ENCODE data around the gene P3R3URF. TPM values are rescaled to one million over a fixed set of nuclear protein-coding genes. Genes with fewer than 3 reads are reported as not detected.
A peak's percentile ranks its signal among the peaks of the same experiment; 100 is the strongest.
"Not testable (repeated sequence)": the region's sequence is repeated elsewhere in the genome, so short reads cannot be mapped to it uniquely, and the experiment has no call there.

The P3R3URF gene
- total RNA-seq: not detected

DNA sequence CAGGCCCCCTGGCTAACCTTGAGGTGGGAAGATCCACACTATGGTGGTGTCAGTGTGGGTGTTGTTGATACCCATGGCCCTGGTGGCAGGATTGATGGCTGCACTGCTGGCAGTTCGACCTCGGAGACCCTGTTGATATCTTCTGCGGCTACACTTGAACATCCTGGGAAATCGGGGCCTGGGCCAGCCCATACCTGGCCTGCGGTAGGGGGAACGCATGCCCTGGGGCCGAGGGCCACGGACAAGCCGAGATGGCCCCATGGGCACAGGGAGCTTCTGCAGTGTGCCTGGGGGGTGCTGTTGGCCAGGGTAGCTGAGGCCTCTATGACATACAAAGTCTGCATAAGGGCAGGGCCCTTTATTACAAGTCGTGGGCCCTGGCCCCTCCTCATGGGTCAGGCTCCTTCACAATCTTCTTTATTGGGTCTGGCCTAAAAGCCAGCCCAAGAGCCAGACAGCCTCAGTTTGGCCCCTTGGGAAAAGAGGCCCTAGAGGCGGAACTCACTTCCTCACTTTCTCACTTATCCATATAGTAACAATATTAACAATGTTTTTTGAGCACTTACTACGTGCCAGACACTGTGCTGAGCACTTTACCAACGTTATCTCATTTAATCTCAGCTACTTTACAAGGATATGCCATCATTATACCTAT, at the start of gene P3R3URF:
Gene P3R3URF, minus strand, starts transcription at position 278 of the 655 bp plus-strand sequence. Its CDS starts 17 bp downstream, at position 261.
- FAIRE-seq: no peak
- DNase-seq (ENCODE audit: low spot score in 2 of 2): no peak

DNA sequence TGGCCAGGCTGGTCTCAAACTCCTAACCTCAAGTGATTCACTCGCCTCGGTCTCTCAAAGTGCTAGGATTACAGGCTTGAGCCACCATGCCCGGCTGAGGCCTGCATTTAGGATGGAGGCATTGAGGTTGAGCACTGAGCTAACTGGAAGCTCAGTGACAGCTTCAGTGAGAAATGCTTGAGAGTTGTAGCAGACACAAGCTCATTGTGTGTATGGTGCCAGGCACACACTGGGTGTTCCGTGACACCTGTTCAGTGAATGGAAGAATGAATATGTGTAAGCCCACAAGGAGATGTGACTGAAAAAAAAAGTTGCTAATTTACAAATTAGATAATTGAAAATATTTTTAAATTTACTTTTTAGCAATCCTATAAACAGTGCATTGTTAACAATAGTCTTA, 48.7 kb upstream of the P3R3URF start:
- no peak for DNase-seq (ENCODE audit: low spot score in 2 of 2)
- FAIRE-seq: no peak

DNA sequence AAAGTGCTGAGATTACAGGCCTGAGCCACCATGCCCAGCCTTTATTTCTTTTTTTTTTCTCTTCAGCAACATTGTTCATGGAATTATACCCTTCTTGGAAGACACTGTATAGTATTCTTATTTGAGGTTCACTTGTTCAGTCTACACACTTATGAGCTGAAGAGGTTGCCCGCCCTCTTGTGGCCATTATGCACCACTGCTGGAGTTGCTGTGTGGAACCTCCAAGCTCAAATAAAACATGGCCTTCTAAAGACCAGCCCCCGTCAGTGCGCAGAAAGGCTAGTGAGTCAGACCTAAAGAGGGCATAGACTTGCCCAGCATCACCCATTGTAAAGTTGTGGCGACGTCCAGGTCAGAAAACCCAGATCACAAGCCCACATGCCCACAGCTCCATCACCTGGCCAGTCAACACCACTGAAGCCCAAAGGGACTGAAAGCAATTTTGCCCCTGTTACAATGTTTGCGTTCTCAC, 47.2 kb upstream of the P3R3URF start:
- FAIRE-seq (no peak), DNase-seq (ENCODE audit: low spot score in 2 of 2) (peak; percentile 39 to 49)

DNA sequence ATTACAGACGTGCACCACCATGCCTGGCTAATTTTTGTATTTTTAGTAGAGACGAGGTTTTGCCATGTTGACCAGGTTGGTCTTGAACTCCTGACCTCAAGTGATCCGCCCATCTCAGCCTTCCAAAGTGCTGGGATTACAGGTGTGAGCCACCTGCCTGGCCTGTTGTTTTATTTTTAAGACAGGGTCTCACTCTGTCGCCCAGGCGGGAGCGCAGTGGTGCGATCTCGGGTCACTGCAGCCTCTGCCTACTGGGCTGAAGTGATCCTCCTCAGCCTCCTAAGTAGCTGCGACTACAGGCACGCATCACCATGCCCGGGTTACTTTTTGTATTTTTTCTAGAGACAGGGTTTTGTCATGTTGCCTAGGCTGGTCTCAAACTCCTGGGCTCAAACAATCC, 46.8 kb upstream of the P3R3URF start:
- FAIRE-seq; DNase-seq (ENCODE audit: low spot score in 2 of 2): not testable (repeated sequence)

DNA sequence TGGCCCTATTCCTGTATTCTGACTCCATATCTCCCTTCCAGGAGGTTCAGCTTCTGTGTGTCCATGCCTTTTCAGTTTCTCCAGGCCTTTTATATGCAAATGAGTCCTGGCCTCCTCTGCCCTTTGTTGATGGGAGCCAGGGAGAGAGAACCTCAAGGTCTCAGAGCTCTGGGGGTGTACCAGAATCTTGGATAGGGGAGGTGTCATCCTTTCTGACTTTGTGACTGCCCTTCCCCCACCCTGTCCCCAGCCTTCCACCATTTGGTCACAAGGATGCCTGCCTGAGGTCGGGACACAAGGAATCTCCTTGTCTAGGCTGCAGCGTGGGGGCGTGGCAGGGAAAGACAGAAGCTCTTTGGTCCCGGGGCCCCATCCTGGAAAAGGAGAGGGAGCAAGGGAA, 45.5 kb upstream of the P3R3URF start:
- DNase-seq (ENCODE audit: low spot score in 2 of 2) (peak in 1 of 2 donors; percentile 39), FAIRE-seq (no peak)

DNA sequence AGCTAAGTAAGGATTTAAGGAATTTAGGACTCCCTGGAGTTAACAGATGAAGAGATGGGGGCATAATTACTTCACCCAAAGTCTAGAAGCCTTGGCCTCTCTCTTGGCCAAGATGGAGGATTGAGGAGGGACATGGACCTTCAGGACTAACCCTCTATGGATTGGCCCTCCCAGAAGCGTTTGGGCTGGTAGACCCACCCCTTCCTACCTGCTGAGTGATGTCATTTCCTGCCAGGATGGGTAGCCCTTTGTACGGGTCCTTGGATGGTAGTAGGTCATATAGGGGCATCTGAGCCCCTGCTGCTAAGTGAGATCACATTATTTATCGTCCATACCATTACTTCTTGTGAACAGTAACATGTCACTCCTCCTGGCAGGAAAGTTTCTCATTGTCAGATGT, 44.5 kb upstream of the P3R3URF start:
- no peak for DNase-seq (ENCODE audit: low spot score in 2 of 2)
- FAIRE-seq: no peak

DNA sequence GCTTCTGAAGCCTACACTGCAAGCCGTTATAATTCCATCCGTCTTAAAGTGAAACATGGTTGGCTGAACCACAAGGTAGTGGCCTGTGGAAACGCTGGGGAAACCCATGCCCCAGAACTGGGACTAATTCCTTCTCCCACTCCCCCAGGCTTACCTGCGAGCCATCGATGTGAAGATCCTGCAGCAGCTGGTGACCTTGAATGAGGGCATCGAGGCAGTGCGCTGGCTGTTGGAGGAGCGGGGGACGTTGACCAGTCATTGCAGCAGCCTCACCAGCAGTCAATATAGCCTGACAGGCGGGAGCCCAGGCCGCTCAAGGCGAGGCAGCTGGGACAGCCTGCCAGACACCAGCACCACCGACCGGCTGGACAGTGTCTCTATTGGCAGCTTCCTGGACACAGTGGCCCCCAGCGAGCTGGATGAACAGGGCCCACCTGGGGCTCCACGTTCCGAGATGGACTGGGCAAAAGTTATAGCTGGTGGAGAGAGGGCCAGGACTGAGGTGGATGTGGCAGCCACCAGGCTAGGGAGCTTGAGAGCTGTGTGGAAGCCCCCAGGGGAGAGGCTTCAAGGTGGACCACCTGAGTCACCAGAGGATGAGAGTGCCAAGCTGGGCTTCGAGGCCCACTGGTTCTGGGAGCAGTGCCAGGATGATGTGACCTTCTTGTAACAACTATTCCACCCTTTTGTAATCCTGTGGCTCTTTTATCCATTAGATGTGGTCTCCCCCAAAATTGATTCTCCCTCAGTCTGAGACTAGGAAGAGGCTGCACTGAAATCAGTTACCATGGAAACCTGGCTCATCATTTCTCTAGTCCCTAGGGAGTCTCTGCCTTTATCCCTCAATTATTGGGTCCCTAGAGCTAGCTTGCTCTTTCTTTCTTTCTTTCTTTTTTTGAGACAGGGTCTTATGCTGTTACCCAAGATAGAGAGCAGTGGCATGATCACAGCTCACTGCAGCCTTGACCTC, 43.5 kb upstream of the P3R3URF start:
- DNase-seq (ENCODE audit: low spot score in 2 of 2) (no peak), FAIRE-seq (no peak)

DNA sequence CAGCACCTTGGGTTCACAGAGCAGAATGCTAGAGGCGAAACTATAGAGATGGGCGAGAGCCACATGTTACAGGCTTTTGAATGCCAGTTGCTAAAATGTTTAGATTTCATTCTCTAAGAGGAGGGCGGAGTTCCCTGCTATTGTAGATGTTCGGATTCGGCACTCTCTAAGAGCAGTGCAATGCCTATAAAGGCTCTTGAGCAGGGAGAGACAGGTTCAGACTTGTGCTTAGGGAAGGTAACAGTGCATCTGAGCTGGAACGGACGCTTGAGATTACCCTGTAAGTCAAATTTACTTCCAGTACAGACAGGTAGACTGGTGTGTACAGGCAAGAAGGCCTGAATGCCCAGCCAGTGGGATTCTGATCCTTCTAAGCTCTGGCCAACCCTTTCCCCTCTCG, 42.2 kb upstream of the P3R3URF start:
- FAIRE-seq (no peak), DNase-seq (ENCODE audit: low spot score in 2 of 2) (no peak)

DNA sequence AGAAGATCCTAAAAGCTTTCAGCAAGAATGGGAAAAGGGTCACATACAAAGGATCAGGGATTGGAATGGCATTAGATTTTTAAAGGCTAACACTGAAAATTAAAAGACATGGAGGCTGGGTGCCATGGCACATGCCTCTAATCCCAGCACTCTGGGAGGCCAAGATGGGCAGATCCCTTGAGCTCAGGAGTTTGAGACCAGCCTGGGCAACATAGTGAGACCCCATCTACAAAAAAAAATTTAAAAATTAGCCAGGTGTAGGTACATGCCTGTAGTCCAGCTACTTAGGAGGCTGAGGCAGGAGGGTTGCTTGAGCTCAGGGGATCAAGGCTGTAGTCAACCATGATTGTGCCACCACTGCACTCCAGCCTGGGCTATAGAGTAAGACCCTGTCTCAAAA, 39.2 kb upstream of the P3R3URF start:
- FAIRE-seq (no peak), DNase-seq (ENCODE audit: low spot score in 2 of 2) (no peak)

DNA sequence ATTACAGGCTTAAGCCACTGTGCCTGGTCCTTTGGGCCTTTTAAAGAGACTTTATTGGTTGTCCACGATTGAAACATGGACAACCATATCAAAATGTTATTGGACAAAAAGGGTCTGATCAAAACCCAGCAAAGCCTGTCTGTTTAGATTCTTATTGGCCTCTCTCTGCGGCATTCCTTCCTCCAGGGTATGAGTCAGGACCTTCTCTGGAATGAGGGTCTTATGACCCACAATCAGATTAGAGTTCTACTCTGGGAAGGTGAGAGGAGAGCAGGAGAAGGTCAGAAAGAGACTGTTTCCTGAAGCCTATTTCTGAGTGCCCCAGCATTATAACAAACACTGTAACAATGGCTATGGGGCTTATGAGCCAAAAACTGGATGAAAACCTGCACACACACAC, 34.8 kb upstream of the P3R3URF start:
- FAIRE-seq: no peak
- DNase-seq (ENCODE audit: low spot score in 2 of 2): no peak

DNA sequence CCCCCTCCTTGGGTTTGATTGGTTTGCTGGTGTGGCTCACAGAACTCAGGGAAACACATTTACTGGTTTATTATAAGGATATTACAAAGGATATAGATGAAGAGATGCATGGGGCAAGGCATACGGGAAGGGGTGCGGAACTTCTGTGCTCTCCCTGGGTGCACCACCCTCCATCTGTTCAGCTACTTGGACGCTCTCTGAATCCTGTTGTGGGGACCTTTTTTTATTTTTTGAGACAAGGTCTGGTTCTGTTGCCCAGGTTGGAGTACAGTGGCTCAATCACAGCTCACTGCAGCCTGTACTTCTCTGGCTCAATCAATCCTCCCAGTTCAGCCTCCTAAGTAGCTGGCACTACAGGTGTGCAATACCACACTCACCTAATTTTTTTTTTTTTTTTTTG, 34.3 kb upstream of the P3R3URF start:
- DNase-seq (ENCODE audit: low spot score in 2 of 2) (no peak), FAIRE-seq (no peak)

DNA sequence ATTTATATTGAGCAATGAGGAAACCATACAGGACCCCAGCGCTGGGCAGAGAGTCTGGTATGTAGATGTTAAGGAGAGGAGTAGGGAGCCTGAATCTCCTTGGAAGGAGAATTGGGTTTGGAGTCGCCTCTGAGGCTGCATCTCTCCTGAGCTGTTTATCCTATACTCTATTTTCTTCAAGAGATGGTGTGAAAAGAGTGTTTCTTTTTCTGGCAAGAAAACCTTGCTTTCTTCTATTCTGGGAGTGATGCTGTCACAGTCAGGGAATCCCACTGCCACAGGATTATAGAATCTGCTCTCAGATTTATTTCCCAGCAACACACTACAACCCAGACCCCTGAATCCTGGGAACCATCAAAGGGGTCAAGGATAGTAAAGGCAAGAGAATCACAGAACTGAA, 30.1 kb upstream of the P3R3URF start:
- DNase-seq (ENCODE audit: low spot score in 2 of 2) (peak in 1 of 2 donors; percentile 5), FAIRE-seq (no peak)

DNA sequence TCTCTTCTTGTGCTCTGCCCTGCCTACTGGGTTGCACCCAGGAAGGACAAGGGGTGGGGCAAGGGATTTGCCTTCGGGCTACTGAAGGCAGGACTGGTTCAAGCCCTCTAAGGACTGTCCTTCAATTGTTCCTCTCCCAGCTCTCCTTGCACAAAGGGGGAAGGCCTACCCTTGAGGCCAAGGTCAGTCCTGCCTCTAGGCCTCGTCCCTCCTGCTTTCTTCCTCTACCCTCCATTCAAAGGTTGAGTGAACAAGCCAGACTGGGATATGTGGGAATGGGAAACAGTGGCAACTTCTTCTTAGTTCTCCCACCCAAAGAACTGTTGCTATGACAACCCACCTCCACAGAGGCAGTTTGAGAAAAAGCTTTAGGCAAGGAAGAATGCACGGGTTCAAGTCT, 29.5 kb upstream of the P3R3URF start:
- DNase-seq (ENCODE audit: low spot score in 2 of 2) (peak in 1 of 2 donors; percentile 7), FAIRE-seq (no peak)

DNA sequence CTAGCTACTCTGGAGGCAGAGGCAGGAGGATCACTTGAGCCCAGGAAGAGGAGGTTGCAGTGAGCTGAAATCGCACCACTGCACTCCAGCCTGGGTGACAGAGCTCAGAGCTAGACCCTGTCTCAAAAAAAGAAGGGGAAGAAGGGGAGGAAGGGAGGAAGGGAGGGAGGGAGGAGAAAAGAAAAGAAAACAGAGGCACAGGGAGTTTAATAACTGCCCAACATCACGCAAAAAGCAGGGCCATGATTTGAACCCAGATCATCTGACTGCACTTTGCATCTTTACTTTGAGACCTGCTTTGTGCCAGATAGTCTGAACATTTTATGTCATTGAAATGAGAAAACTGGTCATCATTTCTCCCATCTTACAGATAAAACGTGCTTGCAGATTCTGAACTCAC, 28.9 kb upstream of the P3R3URF start:
- DNase-seq (ENCODE audit: low spot score in 2 of 2) (no peak), FAIRE-seq (no peak)

DNA sequence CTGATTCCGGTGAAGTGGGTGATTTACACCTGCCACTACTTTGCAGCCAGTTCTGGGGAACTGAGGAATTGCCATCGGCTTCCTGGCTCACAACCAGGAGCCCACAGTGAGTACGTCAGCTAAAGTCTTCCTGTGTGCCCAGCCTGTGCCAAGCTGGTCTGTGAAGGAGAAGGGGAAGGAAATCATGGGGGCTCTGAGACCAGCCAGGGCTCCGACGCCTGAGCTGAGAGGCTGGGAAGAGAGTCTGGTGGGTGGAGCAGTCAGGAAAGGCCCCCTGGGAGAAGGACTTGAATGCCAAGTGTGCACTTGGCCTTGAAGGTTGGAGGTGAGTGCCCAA, 28.1 kb upstream of the P3R3URF start:
- DNase-seq (ENCODE audit: low spot score in 2 of 2): no peak
- no peak for FAIRE-seq

DNA sequence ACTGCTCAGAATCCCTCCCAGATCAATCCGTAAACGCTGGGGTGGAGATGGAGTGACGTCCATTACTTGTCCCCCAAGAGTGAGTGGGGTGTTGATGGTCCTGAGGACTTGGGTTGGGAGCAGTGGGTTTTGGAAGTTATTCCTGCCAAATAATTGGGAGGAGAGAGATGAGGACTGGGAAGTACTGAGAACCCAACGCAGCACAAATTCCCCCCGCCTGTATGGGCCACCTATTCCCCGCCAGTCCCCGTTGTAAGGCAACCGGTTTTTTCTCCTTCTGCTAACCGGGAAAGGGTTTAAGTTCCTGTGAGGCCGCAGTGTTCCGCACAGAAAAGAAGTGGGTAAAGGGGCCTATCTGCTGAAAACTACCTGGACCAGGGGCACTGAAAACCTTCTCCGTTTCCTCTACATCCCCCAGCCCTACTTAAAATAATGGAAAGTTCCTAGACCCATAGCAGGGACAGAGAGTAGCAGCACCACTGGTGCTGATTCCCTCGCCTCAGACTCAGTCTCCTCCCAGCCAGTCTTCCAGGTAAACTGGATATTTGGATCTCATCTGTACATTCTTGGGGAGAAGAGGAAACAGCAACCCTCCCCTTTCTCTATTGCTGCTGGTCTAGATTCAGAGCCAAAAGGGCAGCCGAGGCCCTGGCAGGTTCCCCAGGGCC, 27.6 kb upstream of the P3R3URF start:
- DNase-seq (ENCODE audit: low spot score in 2 of 2) (peak in 1 of 2 donors; percentile 46), FAIRE-seq (no peak)

DNA sequence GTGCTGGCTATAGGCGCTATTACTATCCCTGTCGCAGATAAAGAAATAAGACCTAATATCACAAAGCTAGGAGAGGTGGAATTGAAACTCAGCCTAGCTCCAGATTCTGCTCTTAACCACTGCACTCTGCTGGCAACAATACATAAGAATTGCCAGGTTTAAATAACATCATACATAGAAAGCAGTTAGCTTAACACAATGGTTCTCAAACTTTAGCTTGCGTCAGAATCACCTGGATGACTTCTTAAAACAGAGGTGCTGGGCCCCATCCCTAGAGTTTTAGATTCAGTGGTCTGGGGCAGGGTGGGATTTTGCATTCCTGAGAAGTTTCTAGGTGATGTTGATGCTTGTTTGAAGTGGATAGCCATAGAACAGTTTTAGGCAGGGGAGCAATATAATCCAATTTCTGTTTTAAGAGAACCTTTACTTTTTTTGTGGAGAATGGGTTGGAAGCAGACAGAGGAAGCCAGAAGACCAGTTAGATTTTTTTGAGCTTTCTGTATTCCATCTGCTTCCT, 23.0 kb upstream of the P3R3URF start:
- FAIRE-seq (no peak), DNase-seq (ENCODE audit: low spot score in 2 of 2) (no peak)

DNA sequence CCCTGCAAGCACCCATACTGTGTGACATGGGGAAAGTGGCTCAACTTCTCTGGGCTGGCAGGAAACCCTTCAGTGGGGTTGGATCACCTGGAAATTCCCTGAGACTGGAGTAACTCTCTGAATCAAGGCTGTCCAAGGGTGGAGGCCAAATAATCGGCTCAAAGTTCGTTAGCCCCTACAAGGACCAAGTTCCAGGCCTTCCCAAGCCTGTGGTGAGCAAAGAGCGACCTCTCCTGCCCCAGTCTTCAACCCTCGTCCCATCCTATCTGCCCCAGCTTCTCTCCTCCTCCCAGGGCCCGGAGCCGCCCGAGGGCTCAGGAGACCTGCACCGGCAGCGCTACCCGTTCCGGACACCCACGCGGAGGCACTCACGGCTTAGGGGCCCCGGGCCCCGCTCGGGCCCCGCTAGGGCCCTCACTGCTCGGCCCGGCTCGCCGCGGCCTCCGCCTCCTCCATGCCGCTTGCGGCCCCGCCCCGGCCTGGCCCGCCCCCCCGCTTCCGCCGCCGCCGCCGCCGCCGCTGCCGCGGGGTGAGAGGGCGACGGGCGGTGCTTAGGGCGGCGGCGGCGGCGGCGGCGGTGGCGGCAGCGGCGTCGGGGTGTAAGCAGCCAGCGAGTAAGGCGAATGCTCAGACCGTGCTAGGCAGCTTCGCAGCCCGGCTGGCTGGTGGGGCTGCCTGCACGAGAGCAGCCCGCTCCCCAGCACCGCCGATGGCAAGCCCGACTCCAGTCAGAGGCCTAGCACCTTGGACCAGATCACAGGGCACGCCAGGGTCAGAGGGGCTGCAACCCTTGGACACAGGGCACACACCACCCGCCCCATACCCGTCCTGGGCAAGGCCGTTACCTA, 21.9 kb upstream of the P3R3URF start, which contains the start of gene POMGNT1:
Gene POMGNT1, minus strand, starts transcription at position 471 of the 848 bp plus-strand sequence. CDS start 613 bp downstream, outside the sequence.
- FAIRE-seq (no peak), DNase-seq (ENCODE audit: low spot score in 2 of 2) (peak; percentile 93 to 95)

DNA sequence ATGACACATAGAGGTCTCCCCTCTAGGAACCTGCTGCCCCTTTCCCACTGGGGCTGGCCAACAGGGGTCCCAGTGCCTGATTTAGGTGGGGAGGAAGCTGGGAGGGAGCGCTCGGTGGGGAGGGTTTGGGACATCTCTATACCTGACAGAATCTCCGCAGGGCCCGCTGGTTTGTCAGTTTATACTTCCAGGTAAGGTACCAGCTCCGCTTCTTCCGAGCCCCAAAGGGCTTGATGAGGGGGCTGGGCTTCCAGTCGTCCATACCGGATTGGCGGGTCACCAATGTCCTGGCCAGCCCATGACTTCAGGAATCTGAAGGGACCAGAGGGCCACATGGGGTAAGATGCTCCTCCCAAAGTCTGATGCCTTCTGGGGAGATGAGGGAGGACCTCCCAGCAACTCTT, 21.3 kb upstream of the P3R3URF start:
- FAIRE-seq (no peak), DNase-seq (ENCODE audit: low spot score in 2 of 2) (no peak)

DNA sequence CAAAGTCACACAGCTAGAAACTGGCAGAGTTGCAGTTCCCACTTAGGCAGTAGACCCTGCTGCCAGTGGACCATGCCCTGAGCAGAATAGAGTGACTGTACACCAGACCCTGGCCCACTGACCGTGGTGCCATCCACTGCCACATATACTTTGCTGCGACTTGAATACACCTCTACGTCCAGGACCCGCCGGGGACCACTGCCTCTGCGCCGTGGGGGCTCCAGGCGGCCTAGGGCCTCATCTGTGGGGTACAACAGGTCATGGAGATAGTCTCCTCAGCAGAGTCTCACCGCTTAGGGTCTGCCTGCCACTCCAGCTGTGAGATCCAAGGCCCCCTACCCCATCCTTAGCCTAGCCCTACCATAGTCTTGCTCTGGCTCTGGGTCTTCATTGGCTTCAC, 20.3 kb upstream of the P3R3URF start:
- DNase-seq (ENCODE audit: low spot score in 2 of 2) (no peak), FAIRE-seq (no peak)

All from frontal cortex (tissue), 4 donors.